Measurements from ENCODE around the gene SMIM9. TPM values are rescaled to one million over a fixed set of nuclear protein-coding genes. Genes with fewer than 3 reads are reported as not detected.

Gene SMIM9
- total RNA-seq, 2 experiments from 2014 or later: not detected

DNA sequence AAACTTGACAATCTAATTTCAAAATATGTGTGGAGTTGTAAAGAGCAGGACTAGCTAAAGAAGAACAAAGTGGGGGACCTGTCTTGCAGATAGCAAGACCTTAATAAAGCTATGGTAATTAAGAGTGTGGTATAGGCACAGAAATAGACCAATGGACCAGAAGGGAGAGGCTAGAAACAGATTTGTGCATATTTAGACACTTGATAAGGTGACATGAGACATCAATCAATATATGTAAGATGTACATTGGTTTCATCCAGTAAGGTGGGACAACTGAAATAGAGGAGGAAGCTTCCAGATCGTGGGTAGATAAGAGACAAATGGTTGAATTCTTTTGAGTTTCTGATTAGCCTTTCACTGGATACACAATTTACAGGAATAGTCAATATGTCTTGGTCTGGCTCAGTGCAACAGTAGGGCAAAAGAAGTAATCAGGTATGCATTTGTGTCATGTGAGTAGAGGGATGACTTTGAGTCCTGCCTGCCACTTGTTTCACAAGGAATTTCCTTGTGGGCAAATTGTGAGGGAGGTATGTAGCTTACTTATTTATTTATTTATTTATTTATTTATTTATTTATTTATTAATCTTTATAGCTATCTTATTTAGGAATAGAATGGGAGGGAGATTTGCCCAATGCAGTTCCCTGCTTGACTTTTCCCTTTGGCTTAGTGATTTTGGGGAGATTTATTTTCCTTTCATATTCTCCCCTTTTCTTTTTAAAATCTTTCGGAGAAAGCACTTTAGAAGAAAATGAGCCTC is 21.9 kb downstream of the SMIM9 start:
- Mint-ChIP-seq H3K4me1 (ENCODE audit: low read depth) (peaks cover 2% of the 10 kb centered on the region), H3K4me3 (no peak overlapping the region), H3K27ac (no peak overlapping the region), H3K36me3 (ENCODE audit: low read depth) (no peaks in the 10 kb centered on the region), H3K27me3 (ENCODE audit: low read depth) (peaks cover 2% of the 10 kb centered on the region), H3K9me3 (no peaks in the 10 kb centered on the region)
- intact Hi-C loops (cut with micrococcal nuclease): no loop called here
- CTCF ChIA-PET: interaction anchor here (0.9 kb wide), 1 partner anchor 14 kb away, joined by 4 read pairs; no protein-coding TSS in a partner anchor
- DNase-seq: no peak

DNA sequence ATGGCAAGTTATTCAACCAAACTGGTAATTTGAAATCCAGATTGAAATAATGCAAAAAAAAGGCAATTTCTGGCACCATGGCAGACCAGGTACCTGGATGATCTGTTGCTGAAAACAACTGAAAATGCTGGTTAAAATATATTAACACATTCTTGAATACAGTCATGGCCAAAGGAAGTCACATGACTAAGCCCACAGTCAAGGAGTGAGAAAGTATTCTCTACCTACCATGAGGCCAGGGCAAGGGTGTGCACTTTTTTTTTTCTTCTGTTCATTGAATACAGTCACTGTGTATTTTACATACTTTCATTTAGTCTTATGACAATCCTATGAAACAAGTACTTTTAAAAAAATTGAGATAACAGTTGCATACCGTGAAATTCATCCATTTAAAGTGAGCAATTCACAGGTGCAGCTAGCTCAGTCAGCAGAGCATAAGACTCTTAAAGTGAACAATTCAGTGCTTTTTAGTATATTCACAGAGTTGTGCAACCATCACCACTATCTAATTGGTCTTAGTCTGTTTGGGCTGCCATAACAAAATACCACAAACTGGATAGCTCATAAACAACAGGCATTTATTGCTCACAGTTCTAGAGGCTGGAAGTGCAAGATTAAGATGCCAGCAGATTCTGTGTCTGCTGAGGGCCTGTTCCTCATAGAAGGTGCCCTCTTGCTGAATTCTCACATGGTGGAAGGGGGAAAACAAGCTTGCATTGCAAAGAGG is 24.4 kb downstream of the SMIM9 start:
- CTCF ChIA-PET: no interaction called here
- H3K9me3 Mint-ChIP-seq: no peaks in the 10 kb centered on the region
- H3K27me3 Mint-ChIP-seq (ENCODE audit: low read depth): peaks cover 2% of the 10 kb centered on the region
- H3K27ac Mint-ChIP-seq: no peak overlapping the region
- no peak overlapping the region for H3K4me3 Mint-ChIP-seq
- peaks cover 2% of the 10 kb centered on the region for H3K4me1 Mint-ChIP-seq (ENCODE audit: low read depth)
- no peaks in the 10 kb centered on the region for H3K36me3 Mint-ChIP-seq (ENCODE audit: low read depth)
- intact Hi-C loops (cut with micrococcal nuclease): loop anchor here (10.0 kb wide), 1 partner anchor 455 kb away; the partner anchor contains the start of gene RAB39B
- DNase-seq: peak; percentile 5

DNA sequence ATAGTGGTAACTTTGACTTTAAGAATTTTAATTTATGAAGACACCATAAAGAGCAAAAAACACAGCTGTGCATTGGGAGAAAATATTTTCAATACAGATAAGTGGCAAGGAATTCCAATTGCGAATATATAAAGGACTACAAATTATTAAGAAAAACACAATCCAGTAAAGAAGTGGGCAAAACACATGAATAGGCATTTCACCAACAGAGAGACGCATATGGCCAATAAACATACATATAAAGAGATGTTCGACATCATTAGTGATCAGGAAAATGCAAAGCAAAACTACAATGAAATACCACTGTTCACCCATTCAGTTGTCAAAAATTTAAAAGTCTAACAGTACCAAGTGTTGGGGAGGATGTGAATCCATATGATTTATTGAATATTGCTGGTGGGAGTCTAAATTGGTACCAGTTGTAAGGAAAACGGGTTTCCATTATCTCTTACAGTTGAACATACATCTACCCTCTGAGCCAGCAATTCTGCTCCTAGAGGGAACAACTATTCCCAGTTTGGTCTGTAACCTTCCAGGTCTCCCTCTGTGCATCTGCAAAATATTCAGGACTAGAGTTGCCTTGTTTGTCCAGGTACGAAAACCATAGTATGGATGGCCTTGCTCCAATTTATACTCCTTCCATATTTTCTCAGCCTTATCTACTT is 27.5 kb downstream of the SMIM9 start:
- intact Hi-C loops (cut with micrococcal nuclease): loop anchor here (10.0 kb wide), 1 partner anchor 458 kb away; the partner anchor contains the start of gene RAB39B
- Mint-ChIP-seq H3K4me1 (ENCODE audit: low read depth) (peaks cover 24% of the 10 kb centered on the region), H3K36me3 (ENCODE audit: low read depth) (no peaks in the 10 kb centered on the region), H3K9me3 (no peaks in the 10 kb centered on the region), H3K27me3 (ENCODE audit: low read depth) (no peaks in the 10 kb centered on the region), H3K4me3 (no peak overlapping the region), H3K27ac (no peak overlapping the region)
- CTCF ChIA-PET: no interaction called here
- DNase-seq: no peak

DNA sequence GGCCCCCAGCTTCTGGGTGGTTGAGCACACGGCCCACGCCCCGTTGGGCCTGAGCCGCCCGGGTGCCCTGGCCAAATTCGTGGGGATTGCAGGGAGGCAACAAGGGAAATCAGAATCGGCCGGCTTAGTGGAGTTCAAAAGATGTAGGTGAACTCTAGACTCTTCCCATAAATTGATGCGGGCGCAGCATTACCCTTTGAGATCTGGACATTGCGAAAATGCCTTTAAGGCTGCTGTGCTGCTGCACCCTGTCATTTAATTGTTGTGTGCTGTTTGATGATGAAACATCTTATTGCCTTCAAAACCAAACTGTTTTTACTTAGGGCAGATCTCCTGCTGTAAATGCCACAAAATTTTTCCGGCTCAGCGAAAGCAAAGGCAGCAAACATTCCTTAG is 28.8 kb downstream of the SMIM9 start:
- Mint-ChIP-seq H3K27me3 (ENCODE audit: low read depth) (no peaks in the 10 kb centered on the region), H3K4me3 (peak overlapping the region; percentile 74), H3K27ac (no peak overlapping the region), H3K36me3 (ENCODE audit: low read depth) (no peaks in the 10 kb centered on the region), H3K4me1 (ENCODE audit: low read depth) (peaks cover 32% of the 10 kb centered on the region), H3K9me3 (no peaks in the 10 kb centered on the region)
- intact Hi-C loops (cut with micrococcal nuclease): loop anchor here (1.0 to 10.0 kb wide), 3 partner anchors 43 to 459 kb away; partner anchors contain the start of genes DKC1 and RAB39B
- DNase-seq: no peak
- CTCF ChIA-PET: interaction anchor here (1.0 to 1.4 kb wide), 2 partner anchors 14 to 28 kb away, joined by 3 to 5 read pairs; no protein-coding TSS in a partner anchor

DNA sequence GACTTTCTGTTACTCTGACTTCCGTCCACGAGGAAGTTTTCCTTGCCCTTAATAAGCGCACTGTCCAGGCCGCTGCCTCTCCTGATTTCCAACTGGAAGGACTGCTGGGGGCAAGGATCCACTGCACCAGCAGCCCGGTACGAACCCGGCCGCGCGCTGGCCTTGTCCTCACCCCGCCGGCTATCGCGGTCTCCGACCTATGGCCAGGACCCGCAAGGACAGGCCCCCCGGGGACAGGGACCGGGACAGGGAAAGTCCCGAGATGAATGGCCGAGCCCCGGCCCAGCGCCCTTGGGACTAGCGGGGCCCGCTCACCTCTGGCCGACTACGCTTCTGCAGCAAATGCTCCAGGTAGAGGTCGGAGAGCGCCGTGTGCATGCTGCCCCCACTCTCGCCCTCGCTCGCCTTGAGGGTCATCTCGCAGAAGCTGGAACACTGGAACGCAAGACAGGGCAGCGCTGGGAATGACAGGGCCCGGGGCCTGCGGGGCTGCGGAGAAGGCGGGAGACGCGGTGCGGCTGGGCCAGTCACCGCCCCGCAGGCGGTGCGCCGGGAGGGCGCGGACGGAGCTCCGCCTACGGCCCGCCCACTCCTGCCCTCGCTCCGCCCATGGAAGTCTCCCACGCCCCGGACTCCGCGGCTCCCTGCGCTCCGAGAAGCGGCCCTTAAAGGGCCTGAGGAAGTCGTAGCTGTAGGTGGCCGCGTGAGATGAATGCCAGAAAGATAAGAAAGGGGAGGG is 29.3 kb downstream of the SMIM9 start, which contains the start of gene MPP1:
Gene MPP1 (minus strand): TSS at position 529 of the 739 bp plus-strand sequence. CDS start 112 bp downstream, at position 417.
- Mint-ChIP-seq H3K36me3 (ENCODE audit: low read depth) (no peaks in the 10 kb centered on the region), H3K9me3 (no peaks in the 10 kb centered on the region), H3K27me3 (ENCODE audit: low read depth) (no peaks in the 10 kb centered on the region), H3K4me3 (peak within 1 kb of the TSS; percentile 74), H3K4me1 (ENCODE audit: low read depth) (peaks cover 38% of the 10 kb centered on the region), H3K27ac (no peak within 1 kb of the TSS)
- peak; percentile 78 for DNase-seq
- intact Hi-C loops (cut with micrococcal nuclease): loop anchor here (1.0 to 10.0 kb wide), 3 partner anchors 42 to 460 kb away; partner anchors contain the start of genes DKC1 and RAB39B
- CTCF ChIA-PET: interaction anchor here (1.0 to 1.7 kb wide), 3 partner anchors 14 to 40 kb away, joined by 3 to 5 read pairs (median 3); no protein-coding TSS in a partner anchor

DNA sequence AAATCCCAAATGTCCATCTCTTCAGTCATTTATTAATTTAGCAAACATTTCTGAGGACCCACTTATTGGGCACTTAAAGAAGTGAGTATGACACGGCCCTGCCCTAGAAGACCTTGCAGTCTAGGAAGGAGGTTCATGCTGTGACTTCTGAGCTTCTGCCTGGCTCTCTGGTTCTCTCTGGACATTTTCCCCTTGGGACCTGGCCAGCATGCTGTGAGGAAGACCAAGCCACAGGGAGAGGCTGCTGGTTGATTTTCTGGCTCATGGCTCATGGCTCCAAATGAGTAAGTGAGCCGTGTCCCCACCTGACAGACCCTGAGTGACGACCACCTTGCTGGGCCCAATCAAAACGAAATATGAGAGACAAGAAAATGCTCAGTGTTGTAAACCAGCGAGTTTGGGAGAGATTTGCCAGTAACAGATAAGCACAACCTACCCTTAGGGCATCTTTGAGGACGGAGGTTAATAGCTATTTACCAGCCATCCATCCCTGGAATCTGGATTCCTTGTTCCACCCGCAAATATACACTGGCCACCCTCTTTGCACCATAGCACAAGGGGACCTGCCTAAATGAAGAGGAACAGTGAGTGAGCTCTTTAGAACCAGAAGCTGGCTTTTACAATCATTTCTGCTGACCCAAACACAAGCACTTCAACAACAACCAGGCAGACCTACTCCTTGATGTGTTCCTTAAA is 30.1 kb downstream of the SMIM9 start:
- Mint-ChIP-seq H3K27ac (no peak overlapping the region), H3K4me3 (peak overlapping the region; percentile 74), H3K9me3 (no peaks in the 10 kb centered on the region), H3K36me3 (ENCODE audit: low read depth) (no peaks in the 10 kb centered on the region), H3K4me1 (ENCODE audit: low read depth) (peaks cover 45% of the 10 kb centered on the region), H3K27me3 (ENCODE audit: low read depth) (no peaks in the 10 kb centered on the region)
- intact Hi-C loops (cut with micrococcal nuclease): loop anchor here (2.0 to 10.0 kb wide), 2 partner anchors 42 to 460 kb away; partner anchors contain the start of genes DKC1 and RAB39B
- CTCF ChIA-PET: interaction anchor here (1.0 to 1.7 kb wide), 3 partner anchors 13 to 39 kb away, joined by 3 to 5 read pairs (median 3); no protein-coding TSS in a partner anchor
- no peak for DNase-seq

DNA sequence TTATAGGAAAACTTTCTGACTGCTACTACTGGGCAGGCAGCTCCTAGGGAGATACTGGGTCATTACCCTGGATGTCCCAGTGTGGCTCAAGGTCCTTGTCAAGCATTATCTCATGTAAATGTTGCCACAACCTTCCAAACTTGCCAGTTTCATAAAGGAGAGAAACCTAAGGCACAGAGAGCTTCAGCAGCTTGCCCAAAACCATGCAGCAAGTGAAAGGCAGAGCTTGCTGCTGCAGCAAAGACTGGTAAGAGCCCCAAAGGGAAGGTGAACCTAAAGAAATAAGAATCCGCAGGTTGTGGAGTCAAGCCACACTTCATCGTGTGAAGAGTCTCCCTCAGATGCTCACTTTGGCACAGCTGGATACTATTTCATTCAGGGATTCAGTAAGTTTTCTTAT is 31.5 kb downstream of the SMIM9 start:
- Mint-ChIP-seq H3K27me3 (ENCODE audit: low read depth) (no peaks in the 10 kb centered on the region), H3K4me1 (ENCODE audit: low read depth) (peaks cover 53% of the 10 kb centered on the region), H3K36me3 (ENCODE audit: low read depth) (no peaks in the 10 kb centered on the region), H3K4me3 (no peak overlapping the region), H3K27ac (no peak overlapping the region), H3K9me3 (no peaks in the 10 kb centered on the region)
- intact Hi-C loops (cut with micrococcal nuclease): loop anchor here (10.0 kb wide), 1 partner anchor 462 kb away; the partner anchor contains the start of gene RAB39B
- CTCF ChIA-PET: interaction anchor here (1.7 kb wide), 1 partner anchor 37 kb away, joined by 3 read pairs; no protein-coding TSS in a partner anchor
- DNase-seq: no peak

DNA sequence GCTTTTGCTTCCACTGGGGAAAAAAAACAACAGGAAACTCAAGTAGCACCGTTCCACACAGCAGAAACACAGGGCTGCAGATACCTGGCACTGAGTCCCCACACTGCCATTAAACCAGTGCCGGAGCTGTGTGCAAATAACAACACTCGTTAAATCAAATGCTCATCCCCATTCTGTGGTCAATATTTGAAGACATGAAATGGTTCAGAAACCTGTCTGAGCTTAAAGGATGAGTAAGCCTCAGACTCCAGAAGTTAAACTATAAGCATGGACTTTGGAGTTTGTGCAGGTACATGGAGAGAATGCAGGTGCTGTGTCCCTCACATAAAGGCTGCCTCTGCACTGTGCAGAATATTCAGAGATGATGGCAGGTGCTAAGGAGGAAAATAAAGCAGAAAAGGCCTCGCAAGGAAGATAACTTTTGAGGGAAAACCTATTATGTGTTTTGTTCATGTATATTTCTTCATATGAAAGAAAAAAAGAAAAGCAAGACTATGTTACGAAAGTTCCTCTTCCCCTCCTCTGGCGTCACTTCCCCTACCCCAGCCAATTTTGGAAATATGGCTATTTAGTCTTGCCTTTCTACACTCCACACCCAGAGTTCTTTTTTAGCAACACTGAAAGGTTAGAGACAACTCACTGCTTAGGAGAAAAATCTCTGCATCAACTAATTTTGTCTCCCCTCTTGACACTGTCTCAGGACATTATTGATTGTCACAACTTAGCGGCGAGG is 33.8 kb downstream of the SMIM9 start:
- Mint-ChIP-seq H3K27me3 (ENCODE audit: low read depth) (no peaks in the 10 kb centered on the region), H3K27ac (peak overlapping the region; percentile 46), H3K9me3 (no peaks in the 10 kb centered on the region), H3K36me3 (ENCODE audit: low read depth) (no peaks in the 10 kb centered on the region), H3K4me3 (no peak overlapping the region), H3K4me1 (ENCODE audit: low read depth) (peaks cover 61% of the 10 kb centered on the region)
- intact Hi-C loops (cut with micrococcal nuclease): loop anchor here (10.0 kb wide), 1 partner anchor 464 kb away; the partner anchor contains the start of gene RAB39B
- no peak for DNase-seq
- CTCF ChIA-PET: no interaction called here

DNA sequence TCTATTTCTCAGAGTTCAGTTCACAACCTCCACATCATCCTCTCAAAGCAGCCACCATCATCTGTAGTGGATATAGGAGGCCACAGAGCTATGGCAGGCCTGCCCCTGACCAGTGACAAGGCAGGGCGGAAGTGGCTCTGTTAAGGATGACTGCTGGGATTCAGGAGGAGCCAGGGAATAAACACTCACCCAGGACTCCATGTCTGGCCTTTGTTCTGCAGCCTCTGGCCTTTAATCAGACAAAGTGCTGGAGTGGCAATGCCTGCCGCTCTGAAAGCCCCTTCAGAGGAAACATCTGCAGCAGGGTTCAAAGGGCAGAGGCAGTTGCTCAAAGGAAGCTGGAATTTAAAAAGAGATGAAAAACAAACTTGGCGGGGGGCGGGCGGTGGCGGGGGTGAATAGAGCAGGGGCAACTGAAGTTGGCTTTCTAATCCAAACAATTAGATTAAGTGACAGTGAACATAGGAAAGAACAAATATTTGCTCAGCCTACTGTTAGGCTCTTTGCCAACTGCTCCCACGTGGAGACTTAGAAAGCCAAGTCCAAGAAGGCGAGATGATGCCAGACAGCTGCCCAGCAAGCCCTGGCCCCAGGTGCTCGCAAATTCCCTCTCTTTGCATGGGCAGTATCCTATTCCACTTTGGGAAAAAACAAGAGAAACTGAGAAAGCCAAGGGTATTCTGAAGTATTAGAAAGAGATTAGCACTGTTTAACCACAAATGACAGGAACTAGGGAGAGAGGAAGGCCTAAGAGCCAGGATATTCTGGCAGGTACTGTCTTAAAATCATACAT is 34.7 kb downstream of the SMIM9 start:
- intact Hi-C loops (cut with micrococcal nuclease): loop anchor here (1.0 to 10.0 kb wide), 3 partner anchors 37 to 465 kb away; partner anchors contain the start of genes DKC1, RAB39B and VBP1
- peaks cover 61% of the 10 kb centered on the region for H3K4me1 Mint-ChIP-seq (ENCODE audit: low read depth)
- H3K27me3 Mint-ChIP-seq (ENCODE audit: low read depth): no peaks in the 10 kb centered on the region
- peak overlapping the region; percentile 88 for H3K27ac Mint-ChIP-seq
- no peak for DNase-seq
- H3K36me3 Mint-ChIP-seq (ENCODE audit: low read depth): no peaks in the 10 kb centered on the region
- no peak overlapping the region for H3K4me3 Mint-ChIP-seq
- CTCF ChIA-PET: no interaction called here
- no peaks in the 10 kb centered on the region for H3K9me3 Mint-ChIP-seq

DNA sequence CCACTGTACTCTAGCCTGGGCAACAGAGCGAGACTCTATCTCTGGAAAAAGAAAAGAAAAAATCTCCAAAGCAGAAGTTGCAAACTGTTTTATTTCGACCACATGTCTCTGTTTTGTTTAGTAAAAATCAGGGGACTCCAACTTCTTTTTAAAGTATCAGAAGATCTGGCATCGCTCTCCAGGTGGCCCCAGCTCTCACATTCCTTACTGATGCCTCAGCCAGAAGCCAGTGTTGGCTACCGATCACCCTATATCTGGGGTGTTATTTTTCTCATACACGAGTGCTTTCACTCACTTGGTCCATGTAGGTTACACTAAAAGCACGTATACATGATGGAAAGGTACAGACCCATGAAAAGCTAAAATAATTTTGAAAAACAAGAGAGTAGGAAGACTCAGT is 37.5 kb downstream of the SMIM9 start:
- Mint-ChIP-seq H3K36me3 (ENCODE audit: low read depth) (no peaks in the 10 kb centered on the region), H3K9me3 (no peaks in the 10 kb centered on the region), H3K4me1 (ENCODE audit: low read depth) (peaks cover 41% of the 10 kb centered on the region), H3K27me3 (ENCODE audit: low read depth) (no peaks in the 10 kb centered on the region), H3K27ac (no peak overlapping the region), H3K4me3 (no peak overlapping the region)
- intact Hi-C loops (cut with micrococcal nuclease): no loop called here
- DNase-seq: no peak
- CTCF ChIA-PET: interaction anchor here (1.0 kb wide), 1 partner anchor 35 kb away, joined by 3 read pairs; the partner anchor contains the start of gene DKC1

All from activated naive CD4-positive, alpha-beta T cell treated with anti-CD3 and anti-CD28 coated beads for 36 hours (primary cell).